ENCODE results near the gene MTHFSD.

GRCh38 chr16:86502856-86503748 is 51.9 kb downstream of the MTHFSD start:
- TF ChIP-seq CTCF (IDR thresholded peaks at IDR 0.05 in 8 of 11, conservative IDR thresholded peaks at IDR 0.05 in 3 of 11) (no peak), POLR2A (IDR thresholded peaks at IDR 0.05) (no peak), POLR2AphosphoS5 (IDR thresholded peaks at IDR 0.05) (no peak)

Data from spleen (tissue), 7 donors.